Stimulated activated CD8-positive, alpha-beta memory T cell treated with anti-CD3 and anti-CD28 coated beads, Interleukin-7, amount 100 ng/mL, for 24 hours (primary cell): Measurements from ENCODE around the gene DPYSL5.
"Not testable (repeated sequence)": the region's sequence is repeated elsewhere in the genome, so short reads cannot be mapped to it uniquely, and the experiment has no call there.

Experiments used
- DNase-seq: peaks from one replicate; pipeline ENCODE4 v3.0.0-alpha.2; 2020; ENCODE audit warnings: low read depth

The DPYSL5 gene

GRCh38 chr2:26875808-26876207, 27.9 kb downstream of the DPYSL5 start:
- no peak for DNase-seq

- no peak for DNase-seq
These were observed 28.3 kb downstream of the DPYSL5 start for GRCh38 chr2:26876260-26876659.

GRCh38 chr2:26877276-26877675, 29.3 kb downstream of the DPYSL5 start:
- no peak for DNase-seq

GRCh38 chr2:26880161-26880560, 32.2 kb downstream of the DPYSL5 start:
- no peak for DNase-seq

- no peak for DNase-seq
These were observed 33.0 kb downstream of the DPYSL5 start for GRCh38 chr2:26880910-26881435.

GRCh38 chr2:26882220-26882619, 34.3 kb downstream of the DPYSL5 start:
- not testable (repeated sequence) for DNase-seq

GRCh38 chr2:26883956-26884355, 36.0 kb downstream of the DPYSL5 start:
- DNase-seq = no peak

- no peak for DNase-seq
These were observed 36.6 kb downstream of the DPYSL5 start for GRCh38 chr2:26884486-26884885.

GRCh38 chr2:26885651-26886329, 37.9 kb downstream of the DPYSL5 start:
- no peak for DNase-seq

GRCh38 chr2:26886736-26887135, 38.8 kb downstream of the DPYSL5 start:
- no peak for DNase-seq

- no peak for DNase-seq
These were observed 39.2 kb downstream of the DPYSL5 start for GRCh38 chr2:26887151-26887550.

- DNase-seq = no peak
These were observed 41.9 kb downstream of the DPYSL5 start for GRCh38 chr2:26889796-26890195.

- no peak for DNase-seq
These were observed 42.5 kb downstream of the DPYSL5 start for GRCh38 chr2:26890341-26891000.

- no peak for DNase-seq
These were observed 44.2 kb downstream of the DPYSL5 start for GRCh38 chr2:26892133-26892532.

- no peak for DNase-seq
These were observed 45.1 kb downstream of the DPYSL5 start for GRCh38 chr2:26892922-26893524.

GRCh38 chr2:26894136-26894535, 46.2 kb downstream of the DPYSL5 start:
- no peak for DNase-seq

- DNase-seq = no peak
These were observed 50.0 kb downstream of the DPYSL5 start for GRCh38 chr2:26897807-26898479.

GRCh38 chr2:26898480-26899078, 50.6 kb downstream of the DPYSL5 start:
- no peak for DNase-seq

GRCh38 chr2:26899500-26900164, 51.7 kb downstream of the DPYSL5 start:
- DNase-seq = no peak

- no peak for DNase-seq
These were observed 52.9 kb downstream of the DPYSL5 start for GRCh38 chr2:26900831-26901321.
